Iris pigment epithelial cell (primary cell): ENCODE measurements around the gene STAG3.
A peak's percentile ranks its signal among the peaks of the same experiment; 100 is the strongest.
"Not testable (repeated sequence)": the region's sequence is repeated elsewhere in the genome, so short reads cannot be mapped to it uniquely, and the experiment has no call there.

Experiments used
- DNase-seq: peaks from one replicate; pipeline ENCODE4 v3.0.0-alpha.2; 2011; ENCODE audit warnings: low read depth

The STAG3 gene, protein sequence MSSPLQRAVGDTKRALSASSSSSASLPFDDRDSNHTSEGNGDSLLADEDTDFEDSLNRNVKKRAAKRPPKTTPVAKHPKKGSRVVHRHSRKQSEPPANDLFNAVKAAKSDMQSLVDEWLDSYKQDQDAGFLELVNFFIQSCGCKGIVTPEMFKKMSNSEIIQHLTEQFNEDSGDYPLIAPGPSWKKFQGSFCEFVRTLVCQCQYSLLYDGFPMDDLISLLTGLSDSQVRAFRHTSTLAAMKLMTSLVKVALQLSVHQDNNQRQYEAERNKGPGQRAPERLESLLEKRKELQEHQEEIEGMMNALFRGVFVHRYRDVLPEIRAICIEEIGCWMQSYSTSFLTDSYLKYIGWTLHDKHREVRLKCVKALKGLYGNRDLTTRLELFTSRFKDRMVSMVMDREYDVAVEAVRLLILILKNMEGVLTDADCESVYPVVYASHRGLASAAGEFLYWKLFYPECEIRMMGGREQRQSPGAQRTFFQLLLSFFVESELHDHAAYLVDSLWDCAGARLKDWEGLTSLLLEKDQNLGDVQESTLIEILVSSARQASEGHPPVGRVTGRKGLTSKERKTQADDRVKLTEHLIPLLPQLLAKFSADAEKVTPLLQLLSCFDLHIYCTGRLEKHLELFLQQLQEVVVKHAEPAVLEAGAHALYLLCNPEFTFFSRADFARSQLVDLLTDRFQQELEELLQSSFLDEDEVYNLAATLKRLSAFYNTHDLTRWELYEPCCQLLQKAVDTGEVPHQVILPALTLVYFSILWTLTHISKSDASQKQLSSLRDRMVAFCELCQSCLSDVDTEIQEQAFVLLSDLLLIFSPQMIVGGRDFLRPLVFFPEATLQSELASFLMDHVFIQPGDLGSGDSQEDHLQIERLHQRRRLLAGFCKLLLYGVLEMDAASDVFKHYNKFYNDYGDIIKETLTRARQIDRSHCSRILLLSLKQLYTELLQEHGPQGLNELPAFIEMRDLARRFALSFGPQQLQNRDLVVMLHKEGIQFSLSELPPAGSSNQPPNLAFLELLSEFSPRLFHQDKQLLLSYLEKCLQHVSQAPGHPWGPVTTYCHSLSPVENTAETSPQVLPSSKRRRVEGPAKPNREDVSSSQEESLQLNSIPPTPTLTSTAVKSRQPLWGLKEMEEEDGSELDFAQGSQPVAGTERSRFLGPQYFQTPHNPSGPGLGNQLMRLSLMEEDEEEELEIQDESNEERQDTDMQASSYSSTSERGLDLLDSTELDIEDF

DNA sequence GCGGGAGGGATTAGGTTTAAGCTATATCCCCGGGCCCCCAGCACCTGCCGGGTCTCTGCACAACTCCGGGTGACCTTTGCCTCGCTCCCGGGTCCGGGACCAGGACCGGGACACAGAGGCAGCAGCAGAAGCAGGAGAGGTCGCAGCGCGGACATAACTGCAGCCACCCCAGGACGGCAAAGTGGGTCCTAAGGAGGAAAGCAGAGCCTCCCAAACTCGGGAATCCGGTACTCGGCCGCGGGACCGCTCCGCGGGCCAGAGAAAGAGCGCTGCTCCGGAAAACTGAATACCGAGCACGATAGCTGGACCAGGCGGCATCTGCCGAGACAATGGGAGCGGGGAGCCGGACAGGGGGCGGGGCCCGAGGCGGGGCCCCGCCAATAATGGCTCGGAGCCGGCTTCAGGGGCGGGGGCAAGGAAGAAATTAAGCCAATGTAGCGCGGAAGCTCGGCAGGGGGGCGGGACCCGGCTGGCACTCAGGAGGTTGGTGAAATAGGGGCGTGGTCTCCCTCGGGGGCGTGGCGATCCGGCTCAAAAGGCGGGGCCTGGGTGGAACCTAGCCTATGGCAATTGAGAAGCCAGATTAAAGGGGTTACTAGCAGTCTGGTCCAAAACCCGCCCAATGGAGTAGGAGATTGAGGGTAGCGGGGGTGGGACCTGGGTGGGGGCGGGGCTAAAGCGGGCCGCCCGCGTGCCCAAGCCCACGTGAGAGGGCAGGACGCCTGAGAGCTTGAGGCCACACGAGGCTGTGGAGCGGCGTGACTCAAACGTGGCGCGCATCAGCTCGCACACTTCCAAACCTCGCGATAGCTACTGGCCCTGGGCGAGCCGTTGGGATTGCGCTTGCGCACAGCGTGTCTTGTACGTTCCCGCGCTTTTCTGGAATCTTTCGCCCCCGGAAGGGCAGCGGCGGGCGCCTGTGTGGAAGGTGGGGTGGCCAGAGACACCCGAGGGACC, at the start of gene STAG3, which contains the start of gene GPC2:
Gene STAG3 (plus strand): TSS at position 874 of the 957 bp plus-strand sequence. CDS start 2,639 bp downstream, outside the sequence.
Gene GPC2 (minus strand): TSS at position 337 of the 957 bp plus-strand sequence. CDS start 182 bp downstream, at position 155.
- DNase-seq, result peak; percentile 95

DNA sequence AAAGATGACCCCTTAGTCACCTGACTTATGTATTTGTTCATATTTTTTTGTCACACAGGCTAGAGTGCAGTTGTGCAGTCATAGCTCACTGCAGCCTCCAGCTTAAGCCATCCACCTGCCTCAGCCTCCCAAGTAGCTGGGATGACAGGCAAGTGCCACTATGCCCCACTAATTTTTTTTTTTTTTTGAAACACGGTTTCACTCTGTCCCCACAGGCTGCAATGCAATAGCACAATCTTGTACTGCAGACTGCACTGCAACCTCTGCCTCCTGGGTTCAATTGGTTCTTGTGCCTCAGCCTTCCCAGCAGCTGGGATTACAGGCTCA, 49.1 kb upstream of the STAG3 start:
- no peak for DNase-seq

DNA sequence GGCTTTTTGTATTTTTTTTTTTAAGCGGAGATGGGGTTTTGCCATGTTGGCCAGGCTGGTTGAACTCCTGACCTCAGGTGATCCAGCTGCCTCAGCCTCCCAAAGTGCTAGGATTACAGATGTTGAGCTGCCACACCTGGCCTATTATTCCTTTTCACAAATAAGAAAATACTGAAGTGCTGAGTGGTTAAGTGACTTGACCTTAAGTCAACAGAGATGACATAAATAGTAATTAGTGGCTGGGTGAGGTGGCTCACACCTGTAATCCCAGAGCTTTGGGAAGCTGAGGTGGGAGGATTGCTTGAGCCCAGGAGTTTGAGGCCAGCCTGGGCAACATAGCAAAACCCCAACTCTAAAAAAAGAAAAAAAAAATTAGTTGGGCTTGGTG, 47.5 kb upstream of the STAG3 start:
- not testable (repeated sequence) for DNase-seq

DNA sequence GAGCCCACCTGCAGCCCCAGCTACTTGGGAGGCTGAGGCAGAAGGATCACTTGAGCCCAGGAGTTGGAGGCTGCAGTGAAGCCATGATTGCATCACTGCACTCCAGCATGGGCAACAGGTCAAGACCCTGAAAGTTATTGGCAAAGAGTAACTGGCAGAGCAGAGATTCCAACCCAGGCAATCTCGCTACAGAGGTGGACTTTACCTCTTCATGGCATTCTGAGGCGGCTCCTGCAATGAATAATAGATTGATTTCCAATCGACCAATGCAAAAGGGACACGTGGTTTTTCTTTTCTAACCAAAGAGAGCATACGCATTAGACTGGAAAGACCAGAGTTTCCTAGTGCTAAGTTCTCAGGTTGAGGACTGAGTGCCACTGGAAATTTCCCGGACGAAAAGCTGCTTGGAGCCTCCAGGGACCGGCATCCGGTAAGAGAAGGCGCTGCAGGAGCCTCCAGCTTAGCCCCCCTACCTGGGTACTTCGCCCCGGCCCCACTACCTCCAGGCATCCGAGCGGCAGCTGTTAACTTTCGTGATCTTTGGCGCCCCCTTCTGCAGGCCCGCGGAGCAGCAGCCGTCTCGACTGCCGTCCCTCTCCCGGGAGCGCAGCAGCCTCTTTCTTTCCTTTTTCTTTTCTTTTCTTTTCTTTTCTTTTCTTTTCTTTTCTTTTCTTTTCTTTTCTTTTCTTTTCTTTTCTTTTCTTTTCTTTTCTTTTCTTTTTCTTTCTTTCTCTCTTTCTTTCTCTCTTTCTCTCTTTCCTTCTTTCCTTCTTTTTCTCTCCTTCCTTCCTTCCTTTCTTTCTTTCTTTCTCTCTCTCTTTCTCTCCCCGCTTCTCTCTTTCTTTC, 46.9 kb upstream of the STAG3 start:
- DNase-seq, result peak; percentile 39

DNA sequence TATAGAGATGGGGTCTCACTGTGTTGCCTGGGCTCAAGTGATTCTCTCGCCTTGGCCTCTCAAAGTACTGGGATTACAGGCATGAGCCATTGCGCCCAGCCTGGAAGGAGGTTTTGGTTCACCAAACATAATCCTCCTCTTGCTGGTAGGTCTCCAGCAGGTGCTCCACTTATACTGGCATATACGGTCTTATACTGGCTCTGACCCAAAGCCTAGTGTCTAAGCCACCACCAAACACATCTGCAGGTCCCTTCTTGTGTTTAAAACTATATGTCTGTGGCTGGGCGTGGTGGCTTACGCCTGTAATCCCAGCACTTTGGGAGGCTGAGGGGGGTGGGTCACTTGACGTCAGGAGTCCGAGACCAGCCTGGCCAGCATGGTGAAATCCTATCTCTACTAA, 45.6 kb upstream of the STAG3 start:
- DNase-seq, result no peak

DNA sequence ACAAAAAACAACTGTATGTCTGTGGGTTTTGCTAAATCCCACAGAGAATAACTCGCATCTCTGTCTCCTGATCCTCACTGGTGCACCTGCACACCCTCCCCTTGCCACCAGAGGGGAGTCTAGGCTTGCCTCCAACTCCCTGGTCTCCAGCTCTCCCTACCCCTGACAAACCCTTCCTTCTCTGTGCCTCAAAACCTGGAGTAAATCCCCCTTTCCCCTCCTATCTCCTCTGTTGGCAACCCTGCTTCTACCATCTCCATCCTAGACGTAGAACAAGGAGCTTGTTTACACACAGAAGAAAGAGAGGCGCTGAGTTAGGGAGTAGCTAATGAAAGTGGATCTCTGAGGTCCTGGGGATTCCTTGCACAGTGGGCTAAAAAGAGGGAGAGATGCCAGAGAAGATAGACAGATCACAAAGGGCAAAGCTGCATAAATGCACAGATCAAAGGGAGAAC, 45.0 kb upstream of the STAG3 start:
- DNase-seq, result peak; percentile 69

DNA sequence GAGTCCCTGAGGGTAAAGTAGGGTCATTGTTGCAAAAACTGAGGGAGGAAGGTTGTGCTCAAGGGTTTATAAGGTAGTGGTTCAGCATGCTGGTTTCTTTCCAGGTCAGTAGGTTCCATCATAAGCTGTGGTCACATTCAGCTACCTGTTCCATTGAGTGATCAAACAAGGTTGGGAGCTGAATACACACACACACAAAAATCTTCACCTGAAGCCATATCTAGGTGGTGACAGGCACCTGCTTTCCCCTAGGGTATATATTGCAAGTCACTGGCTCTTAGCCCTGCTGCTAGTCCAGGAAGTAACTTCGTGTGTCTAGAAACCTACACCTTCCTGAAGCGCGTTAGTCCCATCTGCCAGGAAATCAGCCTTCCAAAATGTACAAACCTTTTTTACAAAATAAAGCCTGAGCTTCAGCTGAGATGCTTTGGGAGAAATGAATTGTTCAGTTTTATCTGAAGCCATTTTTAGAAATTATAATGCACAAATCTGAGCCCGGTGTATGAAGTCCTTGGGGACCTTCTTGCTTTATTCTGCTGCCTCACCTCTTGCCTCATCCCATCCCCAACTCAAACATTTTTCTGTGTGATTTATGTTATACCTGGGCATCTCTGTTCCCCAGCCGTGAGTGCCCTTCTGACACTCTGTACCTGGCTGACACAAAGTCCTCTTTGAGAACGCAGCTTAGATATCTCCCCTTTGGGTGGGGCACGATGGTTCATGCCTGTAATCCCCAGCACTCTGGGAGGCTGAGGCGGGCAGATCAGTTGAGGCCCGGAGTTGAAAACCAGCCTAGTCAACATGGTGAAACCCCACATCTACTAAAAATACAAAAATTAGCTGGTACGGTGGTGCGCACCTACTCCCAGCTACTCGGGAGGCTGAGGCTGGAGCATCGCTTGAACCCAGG, 39.6 kb upstream of the STAG3 start:
- DNase-seq, result no peak

DNA sequence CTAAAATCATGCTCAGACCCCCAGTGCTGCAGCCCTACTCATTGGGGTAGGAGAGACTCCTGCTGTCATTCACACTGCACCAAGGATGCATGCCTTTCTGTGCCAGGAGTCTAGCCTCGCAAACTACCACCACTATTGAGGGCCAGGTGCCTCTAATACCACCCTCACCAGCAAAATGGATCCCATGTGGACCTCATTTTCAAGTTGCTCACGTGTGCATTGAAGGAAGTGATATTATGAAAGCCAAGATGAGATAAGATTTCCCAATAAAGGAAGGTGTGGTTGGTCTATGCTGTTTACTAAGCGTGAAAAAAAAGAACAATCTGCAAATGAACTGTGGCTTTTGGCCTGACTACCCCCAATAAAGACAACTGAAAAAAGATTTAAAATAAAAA, 36.2 kb upstream of the STAG3 start:
- no peak for DNase-seq

DNA sequence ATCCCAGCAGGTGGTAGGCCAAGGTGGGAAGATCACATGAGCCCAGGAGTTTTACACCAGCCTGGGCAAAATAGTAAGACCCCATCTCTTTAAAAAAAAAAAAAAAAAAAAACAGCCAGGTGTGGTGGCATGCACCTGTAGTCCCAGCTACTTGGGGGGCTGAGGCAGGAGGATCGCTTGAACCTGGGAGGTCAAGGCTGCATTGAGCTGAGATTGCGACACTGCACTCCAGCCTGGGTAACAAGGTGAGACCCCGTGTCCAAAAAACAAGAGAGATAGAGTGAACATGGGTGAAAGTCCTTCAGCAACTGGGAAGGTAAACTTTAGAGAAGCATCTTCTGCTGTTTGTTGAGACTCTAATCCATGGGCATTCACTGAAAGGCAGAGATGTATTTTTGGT, 35.3 kb upstream of the STAG3 start:
- DNase-seq, result no peak

DNA sequence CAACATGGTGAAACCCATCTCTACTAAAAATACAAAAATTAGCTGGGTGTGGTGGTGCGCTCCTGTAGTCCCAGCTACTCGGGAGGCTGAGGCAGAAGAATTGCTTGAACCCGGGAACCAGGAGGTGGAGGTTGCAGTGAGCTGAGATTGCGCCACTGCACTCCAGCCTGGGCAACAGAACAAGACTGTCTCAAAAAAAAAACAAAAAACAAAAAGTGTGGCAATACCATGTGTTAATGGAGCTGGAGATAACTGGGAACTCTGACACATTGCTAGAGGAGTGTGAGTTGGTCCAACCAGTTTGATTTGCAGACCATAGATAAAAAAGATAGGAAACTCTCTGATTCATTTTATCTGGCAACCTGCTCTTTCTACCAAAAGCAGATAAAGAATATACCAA, 31.4 kb upstream of the STAG3 start:
- peak; percentile 81 for DNase-seq

DNA sequence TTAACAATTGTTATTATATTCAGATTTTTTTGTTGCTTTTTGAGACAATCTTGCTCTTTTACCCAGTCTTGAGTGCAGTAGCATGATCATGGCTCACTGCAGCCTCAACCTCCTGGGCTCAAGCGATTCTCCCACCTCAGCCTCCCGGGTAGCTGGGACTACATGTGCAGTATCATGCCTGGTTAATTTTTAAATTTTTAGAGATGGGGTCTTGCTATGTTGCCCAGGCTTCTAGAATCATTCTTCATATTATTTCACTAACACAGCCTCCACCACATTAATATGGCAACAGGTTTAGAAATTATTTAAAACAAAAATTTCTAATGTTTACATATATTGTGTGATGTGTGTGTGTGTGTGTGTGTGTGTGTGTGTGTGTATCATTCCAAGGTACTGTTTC, 30.4 kb upstream of the STAG3 start:
- DNase-seq, result no peak

DNA sequence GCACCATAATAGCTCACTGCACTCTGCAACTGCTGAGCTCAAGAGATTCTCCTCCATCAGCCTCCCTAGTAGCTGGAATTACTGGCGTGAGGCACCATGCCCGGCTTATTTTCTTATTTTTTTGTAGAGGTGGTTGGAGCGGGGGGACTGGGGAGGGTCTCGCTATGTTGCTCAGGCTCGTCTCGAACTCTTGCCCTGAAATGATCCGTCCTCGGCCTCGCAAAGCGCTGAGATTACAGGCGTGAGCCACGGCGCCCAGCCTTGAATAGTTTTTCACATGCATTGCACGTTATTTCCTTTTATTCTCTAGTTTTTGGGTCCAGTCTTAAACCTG, 29.5 kb upstream of the STAG3 start:
- DNase-seq, result no peak

DNA sequence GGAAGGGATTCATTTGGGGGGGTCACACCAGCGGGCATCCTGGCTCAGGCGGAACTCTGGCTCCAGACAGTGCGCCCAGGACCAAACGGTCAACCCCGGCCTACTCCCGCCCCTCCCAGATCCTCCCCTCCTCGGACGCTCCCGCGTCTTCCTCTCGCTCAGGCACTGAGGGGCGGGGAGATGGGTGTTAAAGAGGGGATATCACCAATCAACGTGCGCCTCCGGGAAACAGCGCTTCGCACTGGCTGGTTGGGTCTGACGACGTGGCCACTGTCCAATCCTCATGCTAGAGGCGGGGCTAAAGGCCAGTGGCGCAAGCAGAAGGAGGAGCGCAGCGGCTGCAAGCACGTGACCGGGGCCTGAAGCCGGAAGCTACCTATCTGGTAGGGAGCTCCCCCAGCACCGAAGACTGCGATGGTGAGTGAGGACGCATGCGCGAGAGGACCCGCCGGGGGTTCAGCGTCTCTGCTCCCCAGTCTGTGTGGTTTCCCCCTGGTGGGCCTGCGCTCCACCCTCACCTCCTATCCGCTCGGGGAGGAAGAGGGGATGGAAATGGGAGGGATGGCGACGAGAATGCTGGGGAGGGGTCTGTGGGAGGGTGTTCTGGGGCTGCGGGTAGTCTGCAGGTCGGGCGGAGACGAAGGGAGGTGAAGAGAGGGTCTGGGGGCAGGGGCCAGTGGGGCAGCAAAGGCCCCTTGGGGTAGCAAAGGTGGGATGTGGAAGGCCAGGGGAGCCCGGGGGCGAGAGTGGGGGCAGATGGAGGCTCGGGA, 29.0 kb upstream of the STAG3 start, which contains the start of gene LAMTOR4:
Gene LAMTOR4 (plus strand): TSS at position 360 of the 770 bp plus-strand sequence. CDS start 55 bp downstream, at position 415.
- peak; percentile 99 for DNase-seq

DNA sequence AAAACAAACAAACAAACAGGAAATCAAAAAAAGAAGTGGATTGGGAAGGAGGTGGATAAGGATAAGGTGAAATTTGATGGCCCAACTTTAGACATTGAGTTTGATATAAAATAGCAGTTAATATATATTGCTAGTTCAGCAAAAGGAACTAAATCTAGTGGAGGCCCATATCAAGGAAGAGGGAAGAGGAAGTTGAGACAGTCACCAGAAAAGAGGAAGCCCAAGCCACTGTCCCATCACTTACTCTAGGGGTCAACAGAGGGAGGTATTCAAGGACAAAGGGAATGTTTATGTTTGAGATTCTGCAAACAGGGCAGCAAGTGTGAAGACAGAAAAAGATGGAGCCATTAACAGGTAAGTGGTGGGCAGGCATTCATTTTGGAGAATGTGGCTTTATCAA, 25.3 kb upstream of the STAG3 start:
- DNase-seq, result no peak

DNA sequence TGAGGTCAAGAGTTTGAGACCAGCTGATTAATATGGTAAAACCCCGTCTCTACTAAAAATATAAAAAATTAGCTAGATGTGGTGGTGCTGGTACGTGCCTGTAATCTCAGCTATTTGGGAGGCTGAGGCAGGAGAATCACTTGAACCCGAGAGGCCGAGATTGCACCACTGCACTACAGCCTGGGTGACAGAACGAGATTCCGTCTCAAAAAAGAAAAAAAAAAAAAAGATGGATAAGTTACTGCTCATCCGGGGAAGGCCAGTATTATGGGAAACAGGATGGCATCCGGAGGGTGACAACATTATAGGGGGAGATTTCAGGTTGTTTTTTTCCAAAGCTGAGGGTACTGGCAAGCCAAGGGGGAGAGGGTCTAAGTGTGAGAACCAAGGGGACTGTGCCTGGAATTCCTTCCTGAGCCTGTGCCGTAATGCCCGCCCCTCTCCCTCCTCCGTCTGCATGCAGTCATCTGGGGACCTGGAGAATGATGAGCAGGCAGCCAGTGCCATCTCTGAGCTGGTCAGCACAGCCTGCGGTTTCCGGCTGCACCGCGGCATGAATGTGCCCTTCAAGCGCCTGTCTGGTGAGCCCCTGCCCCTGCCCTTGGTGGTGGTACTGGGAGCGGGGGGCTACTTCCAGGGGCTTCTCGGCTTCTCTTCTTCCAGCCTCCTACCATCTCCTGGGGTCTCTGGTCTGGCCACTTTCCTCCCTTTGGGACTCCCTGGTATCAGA, 24.6 kb upstream of the STAG3 start:
- no peak for DNase-seq

DNA sequence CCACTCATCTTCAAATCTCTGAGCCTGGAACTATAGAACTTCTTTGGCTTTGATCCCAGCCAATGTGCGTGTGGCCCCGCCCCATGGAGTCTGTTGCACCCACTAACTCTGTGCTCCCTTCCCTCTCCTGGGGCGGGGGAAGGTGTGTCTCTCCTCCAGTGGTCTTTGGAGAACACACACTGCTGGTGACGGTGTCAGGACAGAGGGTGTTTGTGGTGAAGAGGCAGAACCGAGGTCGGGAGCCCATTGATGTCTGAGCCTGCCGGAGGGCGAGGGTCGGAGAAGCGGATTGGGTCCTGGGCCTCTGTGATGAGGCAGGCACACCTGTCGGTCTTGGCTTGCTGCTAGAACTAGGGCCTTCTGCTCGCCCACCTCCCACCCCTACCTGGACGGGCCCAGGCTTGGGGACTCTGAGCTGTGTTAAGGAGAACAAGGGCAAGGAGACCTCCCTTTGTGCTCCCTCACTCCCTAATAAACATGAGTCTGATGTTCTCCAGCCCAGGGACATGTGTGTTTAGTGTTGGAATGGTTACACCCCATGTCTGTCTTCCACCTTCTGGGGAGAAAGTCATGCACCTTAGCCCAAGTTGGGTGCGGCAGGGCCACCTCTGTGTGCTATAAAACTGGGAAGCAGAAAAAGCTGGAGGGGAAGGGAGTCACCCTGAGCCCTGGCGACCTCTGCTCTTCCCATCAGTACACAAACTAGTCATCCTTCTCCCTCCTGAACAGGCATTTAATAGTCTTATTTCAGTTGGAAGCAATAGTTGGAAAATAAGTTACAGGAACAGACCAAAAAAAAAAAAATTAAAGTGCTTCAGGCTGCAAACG, 23.8 kb upstream of the STAG3 start:
- DNase-seq, result no peak
